GM12891 (cell line): Measurements from ENCODE around the gene KTN1.

Experiments
- PAX5 ChIP-seq: IDR thresholded peaks from 2 replicates; pipeline ENCODE4 v1.6.1; 2011; ENCODE audit warnings: low read length, moderate library complexity, mild to moderate bottlenecking; ENCODE audit not compliant: insufficient read depth, severe bottlenecking
- POLR2A ChIP-seq: IDR thresholded peaks from 2 replicates; pipeline ENCODE4 v1.6.1; 2011; ENCODE audit warnings: low read depth, low read length, control low read depth
- POLR2AphosphoS5 ChIP-seq: IDR thresholded peaks from 2 replicates; pipeline ENCODE4 v1.6.1; 2011; ENCODE audit warnings: low read depth, low read length, control low read depth
- POU2F2 ChIP-seq: IDR thresholded peaks from 2 replicates; pipeline ENCODE4 v1.6.1; 2011; ENCODE audit warnings: low read depth, mild to moderate bottlenecking, control low read depth, low read length, moderate library complexity
- SPI1 ChIP-seq: IDR thresholded peaks from 2 replicates; pipeline ENCODE4 v1.6.1; 2011; ENCODE audit warnings: low read depth, low read length, control low read depth
- TAF1 ChIP-seq: IDR thresholded peaks from 2 replicates; pipeline ENCODE4 v1.6.1; 2011; ENCODE audit warnings: low read depth, low read length, control low read depth

GRCh38 chr14:55607386-55607785, 27.4 kb downstream of the KTN1 start:
- TF ChIP-seq POU2F2 (no peak), TAF1 (no peak), PAX5 (no peak), POLR2AphosphoS5 (no peak), POLR2A (no peak), SPI1 (no peak)
